Measurements from ENCODE around the gene BRI3BP.

Gene BRI3BP

DNA sequence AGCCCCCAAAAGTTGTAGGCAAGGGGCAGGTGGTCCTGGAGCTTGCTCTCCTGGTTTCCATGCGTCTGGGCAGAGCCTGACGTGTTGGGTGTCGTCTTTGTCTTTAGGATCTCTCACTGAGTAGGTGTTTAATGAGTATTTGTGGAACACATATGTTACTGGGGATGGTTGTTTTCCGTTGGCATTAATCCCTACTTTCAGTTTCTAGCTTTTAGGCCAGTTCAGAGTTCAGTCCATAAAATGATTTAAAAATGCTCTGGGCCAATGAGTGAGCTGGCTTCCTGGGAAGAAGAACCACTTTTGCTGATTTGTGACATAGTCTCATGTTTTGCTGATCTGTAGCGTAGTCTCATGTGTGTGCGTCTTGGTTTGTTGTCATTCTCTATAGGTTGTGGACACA lies 82.7 kb downstream of the BRI3BP start:
- no peak for TF ChIP-seq CTCF (IDR thresholded peaks at IDR 0.05; ENCODE audit: low read depth, low read length, missing control alignments)
- DNase-seq (ENCODE audit: low read depth) = no peak
- H3K4me3 ChIP-seq (ENCODE audit: low read depth, low read length) = no peak overlapping the region

- H3K4me3 ChIP-seq (ENCODE audit: low read depth, low read length) = no peak overlapping the region
- no peak for TF ChIP-seq CTCF (IDR thresholded peaks at IDR 0.05; ENCODE audit: low read depth, low read length, missing control alignments)
- no peak for DNase-seq (ENCODE audit: low read depth)
Observed at GRCh38 chr12:125079084-125079483, 85.6 kb downstream of the BRI3BP start.

DNA sequence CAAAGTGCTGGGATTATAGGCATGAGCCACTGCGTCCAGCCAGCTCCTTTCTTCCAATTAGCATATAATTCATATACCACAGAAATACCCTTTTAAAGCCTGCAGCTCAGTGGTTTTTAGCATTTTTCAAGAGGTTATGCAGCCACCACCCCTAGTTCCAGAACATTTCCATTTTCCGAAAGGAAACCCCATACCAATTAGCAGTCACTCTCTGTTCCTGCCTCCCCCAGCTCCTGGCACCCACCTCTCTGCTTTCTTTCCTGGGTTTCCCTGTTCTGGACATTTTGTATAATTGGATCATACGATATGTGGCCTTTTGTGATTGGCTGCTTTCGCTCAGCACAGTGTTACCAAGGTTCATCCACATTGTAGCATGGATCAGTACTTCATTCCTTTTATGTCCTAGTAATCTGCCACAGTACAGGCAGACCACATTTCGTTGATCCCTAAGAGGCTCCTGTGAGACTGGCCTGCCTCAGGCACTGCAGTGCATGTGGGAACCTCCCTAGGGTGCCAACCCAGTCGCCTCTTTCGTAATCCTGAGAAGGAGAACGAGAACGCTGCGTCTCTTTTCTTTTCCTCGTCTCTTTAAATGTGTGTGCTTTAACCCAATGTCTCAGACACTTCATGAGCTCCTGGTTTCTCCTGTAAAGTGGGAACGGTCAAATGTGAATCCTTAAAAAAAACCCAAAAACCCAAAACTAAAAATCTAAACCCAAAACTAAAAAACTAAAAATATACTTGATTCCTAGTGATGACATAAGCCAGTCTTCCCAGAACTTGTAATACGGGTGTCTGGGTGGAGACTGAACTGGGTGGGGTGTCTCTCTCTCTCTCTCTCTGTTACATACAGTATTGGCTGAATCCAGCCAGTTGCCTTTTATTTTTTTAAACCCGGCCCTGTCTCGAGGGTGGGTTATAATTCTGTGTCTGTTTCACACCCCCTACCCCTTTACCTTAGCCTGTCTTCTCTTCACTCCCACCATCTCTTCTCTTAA lies 86.5 kb downstream of the BRI3BP start:
- no peak for DNase-seq (ENCODE audit: low read depth)
- H3K4me3 ChIP-seq (ENCODE audit: low read depth, low read length) = no peak overlapping the region
- TF ChIP-seq CTCF (IDR thresholded peaks at IDR 0.05; ENCODE audit: low read depth, low read length, missing control alignments) = no peak

Data from GM12864 (cell line).